HEK293 (cell line): ENCODE results near the gene CPXM1.

Source experiments
- CTCF ChIA-PET: fragments of 350-600 bp; formaldehyde crosslinking; extraction: SDS; loops from one replicate; lab custom pipeline; 2021; ENCODE audit warnings: antibody characterized with exemption; lab: Yijun Ruan, JAX
- POLR2A ChIA-PET: fragments of 300-600 bp; formaldehyde crosslinking; extraction: SDS; loops from one replicate; lab custom pipeline; 2020; ENCODE audit warnings: antibody characterized with exemption, inconsistent platforms; lab: Yijun Ruan, JAX
- H3K27ac ChIP-seq: fragments of 200-500 bp; sonication (Bioruptor generic); 2 replicates; pipeline ENCODE4 v1.5.1; 2014; ENCODE audit warnings: low read depth, low read length, control low read depth, inconsistent platforms; ENCODE audit errors: extremely low read depth
- H3K36me3 ChIP-seq, 2 experiments: fragments of 200-500 bp in 1 of 2; sonication (Bioruptor generic) in 1 of 2; 1 replicate in 1 of 2; 2 replicates in 1 of 2; pipeline ENCODE4 v1.5.1; 2014 to 2017; ENCODE audit warnings: inconsistent platforms in 2 of 2, low read length in 2 of 2; ENCODE audit not compliant: control insufficient read depth in 2 of 2, insufficient read depth in 1 of 2
- H3K4me1 ChIP-seq: fragments of 200-500 bp; sonication (Bioruptor generic); 2 replicates; pipeline ENCODE4 v1.5.1; 2014; ENCODE audit warnings: mild to moderate bottlenecking, low read length, inconsistent platforms; ENCODE audit not compliant: control insufficient read depth, insufficient read depth
- H3K4me3 ChIP-seq: 2 replicates; pipeline ENCODE4 v1.5.1; 2011; ENCODE audit warnings: low read depth, mild to moderate bottlenecking, control low read depth, low read length, moderate library complexity
- H3K9me3 ChIP-seq: fragments of 200-500 bp; sonication (Bioruptor generic); 2 replicates; pipeline ENCODE4 v1.5.1; 2014; ENCODE audit warnings: low read depth, low read length, inconsistent platforms; ENCODE audit not compliant: control insufficient read depth, insufficient read depth
- ZNF132 ChIP-seq: fragments of 450-650 bp; formaldehyde crosslinking; IDR thresholded peaks from 2 replicates; pipeline ENCODE4 v1.5.1; 2017; ENCODE audit warnings: missing biosample characterization, missing genetic modification characterization, borderline replicate concordance
- ZNF16 ChIP-seq: fragments of 450-650 bp; formaldehyde crosslinking; IDR thresholded peaks from 2 replicates; pipeline ENCODE4 v1.5.1; 2016; ENCODE audit warnings: low read depth, missing biosample characterization, missing genetic modification characterization
- ZNF175 ChIP-seq: fragments of 450-650 bp; formaldehyde crosslinking; IDR thresholded peaks from 2 replicates; pipeline ENCODE4 v1.5.1; 2016; ENCODE audit warnings: missing biosample characterization, missing genetic modification characterization
- ZNF37A ChIP-seq: fragments of 450-650 bp; IDR thresholded peaks from 2 replicates; pipeline ENCODE4 v1.5.1; 2018; ENCODE audit warnings: missing biosample characterization, missing genetic modification characterization
- ZNF521 ChIP-seq: fragments of 450-650 bp; formaldehyde crosslinking; IDR thresholded peaks from 2 replicates; pipeline ENCODE4 v1.5.1; 2017; ENCODE audit warnings: missing biosample characterization, mild to moderate bottlenecking, missing genetic modification characterization
- ZNF529 ChIP-seq: fragments of 450-650 bp; formaldehyde crosslinking; IDR thresholded peaks from 2 replicates; pipeline ENCODE4 v1.5.1; 2017; ENCODE audit warnings: missing genetic modification characterization, missing biosample characterization; ENCODE audit not compliant: insufficient replicate concordance
- ZNF561 ChIP-seq: fragments of 450-650 bp; IDR thresholded peaks from 2 replicates; pipeline ENCODE4 v1.5.1; 2018; ENCODE audit warnings: missing biosample characterization, missing genetic modification characterization, borderline replicate concordance
- ZNF623 ChIP-seq: fragments of 450-650 bp; formaldehyde crosslinking; IDR thresholded peaks from 2 replicates; pipeline ENCODE4 v1.5.1; 2016; ENCODE audit warnings: missing biosample characterization, missing genetic modification characterization
- ZNF677 ChIP-seq: fragments of 450-650 bp; IDR thresholded peaks from 2 replicates; pipeline ENCODE4 v1.5.0; 2018; ENCODE audit warnings: missing biosample characterization, mild to moderate bottlenecking, missing genetic modification characterization, moderate library complexity
- ZNF701 ChIP-seq: fragments of 450-650 bp; formaldehyde crosslinking; IDR thresholded peaks from 2 replicates; pipeline ENCODE4 v1.5.1; 2016; ENCODE audit warnings: missing biosample characterization, missing genetic modification characterization
- TF ChIP-seq, protein P1 (sequence below): fragments of 450-650 bp; formaldehyde crosslinking; IDR thresholded peaks from 2 replicates; pipeline ENCODE4 v1.5.1; 2016; ENCODE audit warnings: missing biosample characterization, missing genetic modification characterization
- TF ChIP-seq, protein P2 (sequence below): fragments of 450-650 bp; formaldehyde crosslinking; IDR thresholded peaks from 2 replicates; pipeline ENCODE4 v1.5.1; 2016; ENCODE audit warnings: missing biosample characterization, missing genetic modification characterization
- TF ChIP-seq, protein P3 (sequence below): fragments of 450-650 bp; formaldehyde crosslinking; conservative IDR thresholded peaks from 2 replicates; pipeline ENCODE4 v1.5.1; 2016; ENCODE audit warnings: low read depth, missing biosample characterization, missing genetic modification characterization
- TF ChIP-seq, protein P4 (sequence below): fragments of 450-650 bp; formaldehyde crosslinking; IDR thresholded peaks from 2 replicates; pipeline ENCODE4 v1.5.1; 2016; ENCODE audit warnings: missing biosample characterization, missing genetic modification characterization
- TF ChIP-seq, protein P5 (sequence below): fragments of 450-650 bp; formaldehyde crosslinking; IDR thresholded peaks from 2 replicates; pipeline ENCODE4 v1.5.1; 2016; ENCODE audit warnings: missing biosample characterization, missing genetic modification characterization, borderline replicate concordance

Gene CPXM1

DNA sequence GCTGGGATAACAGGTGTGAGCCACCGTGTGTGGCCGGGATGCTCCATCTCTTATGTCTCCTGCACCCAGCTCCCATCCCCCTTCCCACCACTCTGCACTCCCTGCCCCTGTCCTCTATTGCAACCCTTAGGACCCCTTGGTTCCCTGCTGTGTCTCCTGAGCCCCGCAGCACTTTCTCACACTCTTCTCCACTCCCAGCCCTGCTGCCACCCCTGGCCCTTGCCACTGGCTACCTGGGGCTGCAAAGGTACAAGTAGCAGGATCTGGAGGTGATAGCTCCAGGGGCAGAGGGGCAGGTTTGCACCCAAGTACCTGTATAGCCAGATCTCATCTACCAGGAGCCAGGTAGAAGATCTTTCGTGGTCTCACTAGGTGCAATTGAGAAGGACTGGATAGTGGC is 6.6 kb upstream of the CPXM1 start (continued):
- TF ChIP-seq, protein P1, sequence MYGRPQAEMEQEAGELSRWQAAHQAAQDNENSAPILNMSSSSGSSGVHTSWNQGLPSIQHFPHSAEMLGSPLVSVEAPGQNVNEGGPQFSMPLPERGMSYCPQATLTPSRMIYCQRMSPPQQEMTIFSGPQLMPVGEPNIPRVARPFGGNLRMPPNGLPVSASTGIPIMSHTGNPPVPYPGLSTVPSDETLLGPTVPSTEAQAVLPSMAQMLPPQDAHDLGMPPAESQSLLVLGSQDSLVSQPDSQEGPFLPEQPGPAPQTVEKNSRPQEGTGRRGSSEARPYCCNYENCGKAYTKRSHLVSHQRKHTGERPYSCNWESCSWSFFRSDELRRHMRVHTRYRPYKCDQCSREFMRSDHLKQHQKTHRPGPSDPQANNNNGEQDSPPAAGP (tag by site-specific recombination): no peak
- TF ChIP-seq ZNF521 (tag by site-specific recombination): no peak
- TF ChIP-seq ZNF561: no peak
- TF ChIP-seq, protein P2, sequence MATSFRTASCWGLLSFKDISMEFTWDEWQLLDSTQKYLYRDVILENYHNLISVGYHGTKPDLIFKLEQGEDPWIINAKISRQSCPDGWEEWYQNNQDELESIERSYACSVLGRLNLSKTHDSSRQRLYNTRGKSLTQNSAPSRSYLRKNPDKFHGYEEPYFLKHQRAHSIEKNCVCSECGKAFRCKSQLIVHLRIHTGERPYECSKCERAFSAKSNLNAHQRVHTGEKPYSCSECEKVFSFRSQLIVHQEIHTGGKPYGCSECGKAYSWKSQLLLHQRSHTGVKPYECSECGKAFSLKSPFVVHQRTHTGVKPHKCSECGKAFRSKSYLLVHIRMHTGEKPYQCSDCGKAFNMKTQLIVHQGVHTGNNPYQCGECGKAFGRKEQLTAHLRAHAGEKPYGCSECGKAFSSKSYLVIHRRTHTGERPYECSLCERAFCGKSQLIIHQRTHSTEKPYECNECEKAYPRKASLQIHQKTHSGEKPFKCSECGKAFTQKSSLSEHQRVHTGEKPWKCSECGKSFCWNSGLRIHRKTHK (tag by site-specific recombination): no peak
- no peak for TF ChIP-seq ZNF175 (tag by site-specific recombination)
- TF ChIP-seq ZNF16 (tag by site-specific recombination): no peak
- TF ChIP-seq, all 188 proteins: peak for 0

DNA sequence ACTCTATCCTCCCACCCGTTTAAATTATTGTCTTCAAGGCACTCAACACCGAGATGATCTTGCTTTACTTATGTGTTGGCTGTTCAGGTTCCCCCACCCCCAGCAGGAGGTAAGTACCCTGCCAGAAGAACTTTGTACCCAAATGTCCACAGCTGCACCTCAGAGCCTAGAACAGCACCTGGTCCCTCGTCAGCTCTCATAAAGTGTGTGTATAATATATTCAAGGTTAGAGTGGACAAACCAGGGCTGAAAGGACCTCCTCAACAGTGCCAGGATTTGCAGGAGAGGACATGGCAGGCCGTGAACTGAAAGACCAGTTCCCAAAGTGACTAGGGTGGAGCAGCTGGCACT is 5.9 kb upstream of the CPXM1 start:
- Histone ChIP-seq H3K4me3 (no peak overlapping the region), H3K4me1 (no peaks in the 10 kb centered on the region), H3K36me3 (no peaks in the 10 kb centered on the region), H3K9me3 (no peaks in the 10 kb centered on the region)
- CTCF ChIA-PET: interaction anchor here (0.6 to 1.2 kb wide), 3 partner anchors 54 to 358 kb away, joined by 3 to 4 read pairs (median 3); no protein-coding TSS in a partner anchor
- POLR2A ChIA-PET: no interaction called here
- TF ChIP-seq ZNF37A (tag by site-specific recombination): no peak
- TF ChIP-seq ZNF701: no peak
- TF ChIP-seq, protein P3, sequence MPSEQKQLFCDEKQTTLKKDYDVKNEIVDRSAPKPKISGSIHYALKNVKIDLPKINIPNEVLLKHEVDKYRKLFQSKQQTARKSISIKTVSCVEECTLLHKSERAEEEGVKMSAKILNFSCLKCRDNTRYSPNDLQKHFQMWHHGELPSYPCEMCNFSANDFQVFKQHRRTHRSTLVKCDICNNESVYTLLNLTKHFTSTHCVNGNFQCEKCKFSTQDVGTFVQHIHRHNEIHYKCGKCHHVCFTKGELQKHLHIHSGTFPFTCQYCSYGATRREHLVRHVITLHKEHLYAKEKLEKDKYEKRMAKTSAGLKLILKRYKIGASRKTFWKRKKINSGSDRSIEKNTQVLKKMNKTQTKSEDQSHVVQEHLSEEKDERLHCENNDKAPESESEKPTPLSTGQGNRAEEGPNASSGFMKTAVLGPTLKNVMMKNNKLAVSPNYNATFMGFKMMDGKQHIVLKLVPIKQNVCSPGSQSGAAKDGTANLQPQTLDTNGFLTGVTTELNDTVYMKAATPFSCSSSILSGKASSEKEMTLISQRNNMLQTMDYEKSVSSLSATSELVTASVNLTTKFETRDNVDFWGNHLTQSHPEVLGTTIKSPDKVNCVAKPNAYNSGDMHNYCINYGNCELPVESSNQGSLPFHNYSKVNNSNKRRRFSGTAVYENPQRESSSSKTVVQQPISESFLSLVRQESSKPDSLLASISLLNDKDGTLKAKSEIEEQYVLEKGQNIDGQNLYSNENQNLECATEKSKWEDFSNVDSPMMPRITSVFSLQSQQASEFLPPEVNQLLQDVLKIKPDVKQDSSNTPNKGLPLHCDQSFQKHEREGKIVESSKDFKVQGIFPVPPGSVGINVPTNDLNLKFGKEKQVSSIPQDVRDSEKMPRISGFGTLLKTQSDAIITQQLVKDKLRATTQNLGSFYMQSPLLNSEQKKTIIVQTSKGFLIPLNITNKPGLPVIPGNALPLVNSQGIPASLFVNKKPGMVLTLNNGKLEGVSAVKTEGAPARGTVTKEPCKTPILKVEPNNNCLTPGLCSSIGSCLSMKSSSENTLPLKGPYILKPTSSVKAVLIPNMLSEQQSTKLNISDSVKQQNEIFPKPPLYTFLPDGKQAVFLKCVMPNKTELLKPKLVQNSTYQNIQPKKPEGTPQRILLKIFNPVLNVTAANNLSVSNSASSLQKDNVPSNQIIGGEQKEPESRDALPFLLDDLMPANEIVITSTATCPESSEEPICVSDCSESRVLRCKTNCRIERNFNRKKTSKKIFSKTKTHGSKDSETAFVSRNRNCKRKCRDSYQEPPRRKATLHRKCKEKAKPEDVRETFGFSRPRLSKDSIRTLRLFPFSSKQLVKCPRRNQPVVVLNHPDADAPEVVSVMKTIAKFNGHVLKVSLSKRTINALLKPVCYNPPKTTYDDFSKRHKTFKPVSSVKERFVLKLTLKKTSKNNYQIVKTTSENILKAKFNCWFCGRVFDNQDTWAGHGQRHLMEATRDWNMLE: no peak
- TF ChIP-seq ZNF623: no peak
- TF ChIP-seq, protein P4, sequence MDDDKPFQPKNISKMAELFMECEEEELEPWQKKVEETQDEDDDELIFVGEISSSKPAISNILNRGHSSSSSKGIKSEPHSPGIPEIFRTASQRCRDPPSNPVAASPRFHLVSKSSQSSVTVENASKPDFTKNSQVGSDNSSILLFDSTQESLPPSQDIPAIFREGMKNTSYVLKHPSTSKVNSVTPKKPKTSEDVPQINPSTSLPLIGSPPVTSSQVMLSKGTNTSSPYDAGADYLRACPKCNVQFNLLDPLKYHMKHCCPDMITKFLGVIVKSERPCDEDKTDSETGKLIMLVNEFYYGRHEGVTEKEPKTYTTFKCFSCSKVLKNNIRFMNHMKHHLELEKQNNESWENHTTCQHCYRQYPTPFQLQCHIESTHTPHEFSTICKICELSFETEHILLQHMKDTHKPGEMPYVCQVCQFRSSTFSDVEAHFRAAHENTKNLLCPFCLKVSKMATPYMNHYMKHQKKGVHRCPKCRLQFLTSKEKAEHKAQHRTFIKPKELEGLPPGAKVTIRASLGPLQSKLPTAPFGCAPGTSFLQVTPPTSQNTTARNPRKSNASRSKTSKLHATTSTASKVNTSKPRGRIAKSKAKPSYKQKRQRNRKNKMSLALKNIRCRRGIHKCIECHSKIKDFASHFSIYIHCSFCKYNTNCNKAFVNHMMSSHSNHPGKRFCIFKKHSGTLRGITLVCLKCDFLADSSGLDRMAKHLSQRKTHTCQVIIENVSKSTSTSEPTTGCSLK (tag by site-specific recombination): no peak
- no peak for TF ChIP-seq ZNF529
- TF ChIP-seq, protein P5, sequence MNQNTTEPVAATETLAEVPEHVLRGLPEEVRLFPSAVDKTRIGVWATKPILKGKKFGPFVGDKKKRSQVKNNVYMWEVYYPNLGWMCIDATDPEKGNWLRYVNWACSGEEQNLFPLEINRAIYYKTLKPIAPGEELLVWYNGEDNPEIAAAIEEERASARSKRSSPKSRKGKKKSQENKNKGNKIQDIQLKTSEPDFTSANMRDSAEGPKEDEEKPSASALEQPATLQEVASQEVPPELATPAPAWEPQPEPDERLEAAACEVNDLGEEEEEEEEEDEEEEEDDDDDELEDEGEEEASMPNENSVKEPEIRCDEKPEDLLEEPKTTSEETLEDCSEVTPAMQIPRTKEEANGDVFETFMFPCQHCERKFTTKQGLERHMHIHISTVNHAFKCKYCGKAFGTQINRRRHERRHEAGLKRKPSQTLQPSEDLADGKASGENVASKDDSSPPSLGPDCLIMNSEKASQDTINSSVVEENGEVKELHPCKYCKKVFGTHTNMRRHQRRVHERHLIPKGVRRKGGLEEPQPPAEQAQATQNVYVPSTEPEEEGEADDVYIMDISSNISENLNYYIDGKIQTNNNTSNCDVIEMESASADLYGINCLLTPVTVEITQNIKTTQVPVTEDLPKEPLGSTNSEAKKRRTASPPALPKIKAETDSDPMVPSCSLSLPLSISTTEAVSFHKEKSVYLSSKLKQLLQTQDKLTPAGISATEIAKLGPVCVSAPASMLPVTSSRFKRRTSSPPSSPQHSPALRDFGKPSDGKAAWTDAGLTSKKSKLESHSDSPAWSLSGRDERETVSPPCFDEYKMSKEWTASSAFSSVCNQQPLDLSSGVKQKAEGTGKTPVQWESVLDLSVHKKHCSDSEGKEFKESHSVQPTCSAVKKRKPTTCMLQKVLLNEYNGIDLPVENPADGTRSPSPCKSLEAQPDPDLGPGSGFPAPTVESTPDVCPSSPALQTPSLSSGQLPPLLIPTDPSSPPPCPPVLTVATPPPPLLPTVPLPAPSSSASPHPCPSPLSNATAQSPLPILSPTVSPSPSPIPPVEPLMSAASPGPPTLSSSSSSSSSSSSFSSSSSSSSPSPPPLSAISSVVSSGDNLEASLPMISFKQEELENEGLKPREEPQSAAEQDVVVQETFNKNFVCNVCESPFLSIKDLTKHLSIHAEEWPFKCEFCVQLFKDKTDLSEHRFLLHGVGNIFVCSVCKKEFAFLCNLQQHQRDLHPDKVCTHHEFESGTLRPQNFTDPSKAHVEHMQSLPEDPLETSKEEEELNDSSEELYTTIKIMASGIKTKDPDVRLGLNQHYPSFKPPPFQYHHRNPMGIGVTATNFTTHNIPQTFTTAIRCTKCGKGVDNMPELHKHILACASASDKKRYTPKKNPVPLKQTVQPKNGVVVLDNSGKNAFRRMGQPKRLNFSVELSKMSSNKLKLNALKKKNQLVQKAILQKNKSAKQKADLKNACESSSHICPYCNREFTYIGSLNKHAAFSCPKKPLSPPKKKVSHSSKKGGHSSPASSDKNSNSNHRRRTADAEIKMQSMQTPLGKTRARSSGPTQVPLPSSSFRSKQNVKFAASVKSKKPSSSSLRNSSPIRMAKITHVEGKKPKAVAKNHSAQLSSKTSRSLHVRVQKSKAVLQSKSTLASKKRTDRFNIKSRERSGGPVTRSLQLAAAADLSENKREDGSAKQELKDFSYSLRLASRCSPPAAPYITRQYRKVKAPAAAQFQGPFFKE (tag by site-specific recombination): no peak
- TF ChIP-seq ZNF677: no peak
- no peak for TF ChIP-seq ZNF132
- TF ChIP-seq, all 188 proteins: peak for 0
- no peak overlapping the region for H3K27ac ChIP-seq
